Stimulated activated CD8-positive, alpha-beta memory T cell treated with anti-CD3 and anti-CD28 coated beads, Interleukin-7, amount 100 ng/mL, for 1 hour (primary cell): ENCODE measurements around the gene PRKCH.
"Not testable (repeated sequence)": the region's sequence is repeated elsewhere in the genome, so short reads cannot be mapped to it uniquely, and the experiment has no call there.

Source experiments
- DNase-seq, 2 donors: peaks; one replicate each; pipeline ENCODE4 v3.0.0-alpha.2; 2020; ENCODE audit warnings: low read depth in 2 of 2

Gene PRKCH

DNA sequence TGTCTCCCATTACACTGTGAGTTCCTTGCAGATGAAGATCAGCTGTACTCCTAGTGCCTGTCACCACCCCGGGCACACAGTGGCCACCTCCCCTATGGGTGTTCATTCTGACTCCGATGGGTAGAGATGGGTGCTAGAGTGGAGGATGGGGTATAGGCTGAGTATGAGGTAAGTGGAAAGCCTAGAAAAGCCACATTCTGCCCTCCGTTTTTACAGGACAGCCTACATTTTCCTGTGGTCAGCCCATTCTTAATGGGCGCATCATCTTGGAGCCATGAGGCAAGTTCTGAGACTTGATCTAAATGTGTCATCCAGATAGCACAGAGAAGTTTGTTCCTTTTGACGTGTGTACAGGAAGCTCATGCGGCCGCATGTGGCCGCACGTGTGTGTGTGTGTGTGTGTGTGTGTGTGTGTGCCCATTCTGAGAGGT, 207.2 kb downstream of the PRKCH start:
- no peak for DNase-seq

DNA sequence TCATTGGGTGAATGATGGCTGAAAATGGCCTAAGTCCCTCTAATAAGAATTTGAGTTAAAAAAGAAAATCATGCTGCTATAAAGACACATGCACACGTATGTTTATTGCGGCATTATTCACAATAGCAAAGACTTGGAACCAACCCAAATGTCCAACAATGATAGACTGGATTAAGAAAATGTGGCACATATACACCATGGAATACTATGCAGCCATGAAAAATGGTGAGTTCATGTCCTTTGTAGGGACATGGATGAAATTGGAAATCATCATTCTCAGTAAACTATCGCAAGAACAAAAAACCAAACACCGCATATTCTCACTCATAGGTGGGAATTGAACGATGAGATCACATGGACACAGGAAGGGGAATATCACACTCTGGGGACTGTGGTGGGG, 208.0 kb downstream of the PRKCH start:
- not testable (repeated sequence) for DNase-seq

DNA sequence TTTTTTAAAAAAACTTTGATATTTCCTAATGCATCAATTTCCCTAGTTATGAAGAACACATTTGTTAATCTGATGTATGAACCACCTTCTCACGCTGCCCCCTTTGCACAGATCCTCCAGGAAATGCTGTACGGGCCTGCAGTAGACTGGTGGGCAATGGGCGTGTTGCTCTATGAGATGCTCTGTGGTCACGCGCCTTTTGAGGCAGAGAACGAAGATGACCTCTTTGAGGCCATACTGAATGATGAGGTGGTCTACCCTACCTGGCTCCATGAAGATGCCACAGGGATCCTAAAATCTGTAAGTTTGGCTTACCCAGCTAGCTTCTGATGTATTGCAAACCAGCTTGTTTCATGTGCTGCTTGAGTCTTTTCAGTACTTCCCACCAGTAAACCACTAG, 208.9 kb downstream of the PRKCH start:
- no peak for DNase-seq

DNA sequence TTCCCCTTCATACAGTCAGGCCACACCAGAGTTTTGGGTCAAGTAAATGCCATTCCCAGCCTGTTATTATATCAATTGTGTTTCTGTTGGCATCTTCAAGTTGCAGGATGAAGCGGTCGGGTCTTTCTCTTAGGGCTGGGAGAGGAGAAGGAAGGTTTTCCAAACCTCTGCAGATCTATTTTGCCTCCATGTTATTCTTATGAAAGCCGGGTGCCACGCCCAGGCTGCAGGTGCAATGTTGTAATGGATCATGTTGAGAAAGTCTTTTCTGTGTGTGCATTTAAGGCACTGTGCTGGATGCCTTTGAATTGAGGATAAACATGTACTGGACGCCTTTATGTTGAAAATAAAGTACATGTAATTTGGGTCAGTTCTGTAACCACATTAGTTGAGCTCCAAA, 209.5 kb downstream of the PRKCH start:
- no peak for DNase-seq

- DNase-seq, result no peak
These were observed 210.2 kb downstream of the PRKCH start for GRCh38 chr14:61531465-61532122.

DNA sequence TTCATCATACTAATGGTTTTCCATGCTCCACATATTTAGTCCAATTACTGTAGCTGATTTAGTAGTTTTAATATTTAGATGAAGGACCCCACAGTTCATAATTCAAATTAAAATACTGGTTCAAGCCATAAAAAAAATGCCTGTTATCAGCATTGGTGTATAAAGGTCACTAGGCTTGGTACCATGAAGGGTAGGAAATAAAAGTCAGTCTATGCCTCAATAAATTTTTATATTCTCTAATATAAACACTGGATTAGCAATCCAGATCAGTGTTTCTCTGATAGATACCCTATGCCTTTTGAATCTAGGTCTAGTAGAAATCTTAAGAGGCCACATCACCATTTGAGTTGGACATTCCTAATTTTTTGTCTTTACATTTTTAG, 210.7 kb downstream of the PRKCH start:
- DNase-seq, result no peak

- no peak for DNase-seq
These were observed 211.4 kb downstream of the PRKCH start for GRCh38 chr14:61532763-61533162.

DNA sequence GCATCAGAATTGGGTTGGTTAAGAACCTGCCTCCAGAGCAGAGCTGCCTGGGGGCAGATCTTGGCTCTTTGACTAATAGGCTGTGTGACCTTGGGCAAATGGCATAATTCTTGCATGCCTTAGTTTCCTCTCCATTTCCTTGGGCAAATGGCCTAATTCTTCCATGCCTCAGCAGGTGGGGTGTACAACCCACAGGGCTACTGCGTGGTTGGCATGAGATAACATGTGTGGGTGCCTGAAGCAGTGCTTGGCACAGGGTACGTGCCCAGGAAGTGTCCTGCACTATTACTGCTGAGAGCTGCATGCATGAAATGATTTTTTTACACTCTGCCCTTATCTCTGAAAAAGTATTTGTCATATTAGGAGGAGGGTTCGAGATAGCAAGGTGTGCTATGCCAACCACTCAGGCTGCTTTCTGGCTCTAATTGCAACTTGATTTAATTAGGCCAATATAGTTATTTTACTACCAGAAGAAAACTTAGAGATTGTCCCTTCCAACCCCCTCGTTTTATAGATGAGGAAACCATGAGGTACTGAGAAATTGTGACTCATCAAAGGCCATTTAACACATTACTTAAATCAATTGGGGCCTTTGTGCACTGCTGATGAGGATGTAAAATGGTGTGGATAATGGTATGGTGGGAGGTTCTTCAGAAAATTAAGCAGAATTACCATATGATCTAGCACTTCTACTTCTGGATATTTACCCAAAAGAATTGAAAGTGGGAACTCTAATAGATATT, 212.3 kb downstream of the PRKCH start:
- no peak for DNase-seq

GRCh38 chr14:61535032-61535431, 213.7 kb downstream of the PRKCH start:
- DNase-seq, result no peak

DNA sequence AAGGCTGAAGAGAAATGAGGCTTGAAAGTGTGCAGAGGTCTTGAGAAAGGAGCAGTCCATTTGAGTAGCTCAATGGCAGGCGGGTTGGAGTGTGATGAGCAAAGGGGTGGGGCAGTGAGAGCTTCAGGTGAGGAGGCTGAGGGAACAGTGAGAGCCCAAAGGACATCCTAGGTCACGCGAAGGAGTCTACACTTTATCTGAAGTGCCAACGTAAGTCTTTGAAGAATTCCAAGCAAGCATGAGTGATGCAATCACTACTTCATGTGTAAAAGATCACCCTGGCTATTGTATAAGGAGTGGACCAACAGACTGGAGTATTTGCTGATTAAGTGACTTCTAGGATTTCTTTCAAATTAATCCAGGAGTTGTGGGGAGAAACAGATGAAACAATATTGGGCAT, 214.1 kb downstream of the PRKCH start:
- DNase-seq, result no peak

DNA sequence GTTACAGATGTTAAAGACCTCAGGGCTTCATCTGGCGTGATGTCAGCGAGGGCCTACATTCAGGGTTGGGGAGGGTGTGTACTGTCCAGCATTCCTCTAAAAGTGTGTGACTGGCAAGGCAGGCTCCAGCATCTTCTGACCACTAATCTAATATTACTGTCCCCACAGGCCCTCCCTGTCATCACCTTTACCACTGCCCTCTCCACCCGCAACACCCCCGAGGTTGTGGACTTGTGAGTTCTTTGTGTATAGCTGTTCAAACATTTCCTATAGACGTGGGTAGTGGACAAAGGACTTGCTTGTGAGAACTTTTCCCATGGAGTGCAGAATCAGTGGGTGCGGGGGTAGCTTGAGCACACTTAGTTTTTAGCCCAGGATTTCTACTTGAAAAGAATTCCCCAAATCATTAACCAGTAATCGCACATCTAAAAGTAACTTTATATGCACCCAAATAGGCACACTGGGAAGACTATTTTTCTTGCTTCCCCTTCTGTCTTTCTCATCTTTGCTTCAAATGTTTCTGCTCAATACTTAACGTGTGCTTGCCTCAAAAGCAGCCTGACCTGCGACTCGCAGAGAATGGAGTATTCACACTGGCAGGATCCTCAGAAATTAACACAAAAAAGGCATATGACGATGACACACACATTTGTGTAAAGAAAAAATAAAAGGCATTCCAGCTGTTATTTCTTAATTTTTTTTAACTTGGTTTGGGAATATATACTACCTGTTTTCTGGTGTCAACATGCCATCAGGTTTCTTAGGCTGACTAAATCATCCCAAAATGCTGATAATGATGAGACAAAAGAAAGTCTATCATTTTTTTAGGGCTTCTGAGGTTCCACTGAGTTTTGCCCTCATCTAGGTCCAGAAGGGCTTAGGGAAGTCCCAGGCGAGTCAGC, 215.5 kb downstream of the PRKCH start:
- DNase-seq, result no peak

DNA sequence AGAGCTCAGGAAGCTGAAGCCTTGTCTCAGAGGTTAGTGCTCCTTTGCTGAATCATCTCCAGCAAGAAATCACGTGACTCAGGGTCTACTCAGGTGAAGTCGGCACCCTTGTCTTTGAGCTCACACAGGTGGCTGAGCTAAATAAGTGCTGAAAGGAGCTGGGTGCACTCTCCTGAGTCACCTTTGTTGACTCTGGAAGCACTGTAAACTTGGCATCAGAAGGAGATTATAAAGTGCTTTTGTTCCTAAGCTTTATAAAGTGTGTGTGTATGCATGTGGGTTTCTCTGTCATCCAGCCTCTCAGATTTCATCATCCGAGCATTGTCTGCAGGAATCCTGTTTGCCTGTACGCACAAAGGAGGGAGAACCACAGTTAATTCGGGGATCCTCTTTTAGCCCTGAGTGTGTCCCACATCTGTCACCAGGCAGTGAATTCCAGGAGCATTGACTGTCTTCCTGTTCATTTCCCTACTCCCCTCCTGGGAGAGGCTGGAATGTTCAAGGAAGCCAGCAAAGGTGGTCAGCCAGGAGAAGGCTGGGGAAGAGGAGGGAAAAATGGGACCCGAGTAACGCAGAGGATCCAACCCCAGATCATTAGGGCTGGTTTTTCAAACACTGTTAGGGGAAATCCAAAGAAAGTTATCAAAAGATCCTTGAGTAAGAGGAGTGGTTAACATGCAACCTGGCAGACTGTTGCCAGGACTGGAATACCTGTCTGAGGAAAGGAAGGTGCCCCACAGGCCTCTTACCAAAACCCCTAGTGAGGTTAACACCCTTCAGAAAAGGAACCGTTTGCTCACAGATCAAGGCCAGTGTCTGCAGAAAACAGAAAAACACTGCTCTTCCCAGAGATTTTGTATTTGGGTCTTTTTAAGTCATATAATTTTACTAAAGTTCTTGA, 216.4 kb downstream of the PRKCH start:
- DNase-seq, result no peak

DNA sequence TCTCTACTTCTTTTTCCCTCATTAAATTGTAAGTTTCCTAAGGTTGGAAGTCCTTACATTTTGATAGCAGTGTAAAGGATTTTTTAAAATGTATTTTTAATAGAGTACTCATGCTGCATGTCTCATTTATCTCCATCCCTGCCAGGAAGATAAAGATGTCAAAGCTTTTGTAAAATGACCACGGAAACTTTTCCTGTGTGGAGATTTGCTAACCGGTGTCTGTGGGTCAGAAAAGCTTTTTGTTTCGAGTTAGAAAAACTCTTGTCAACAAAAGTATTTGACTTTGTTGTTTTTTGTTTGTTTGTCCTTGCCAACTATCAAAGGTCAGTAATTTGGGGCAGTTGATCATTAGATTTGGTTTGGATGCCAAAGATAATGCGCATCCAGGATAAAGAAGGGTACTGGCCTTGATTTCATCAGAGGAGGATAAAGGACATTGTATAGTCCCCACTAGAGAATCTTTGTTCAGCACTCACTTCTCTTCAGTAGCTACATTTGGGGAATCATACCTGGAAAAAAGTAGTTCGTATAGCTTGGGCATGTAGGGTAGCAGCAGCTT, 217.2 kb downstream of the PRKCH start:
- no peak for DNase-seq

GRCh38 chr14:61539631-61540030, 218.3 kb downstream of the PRKCH start:
- no peak for DNase-seq

GRCh38 chr14:61540931-61541330, 219.6 kb downstream of the PRKCH start:
- DNase-seq, result no peak

DNA sequence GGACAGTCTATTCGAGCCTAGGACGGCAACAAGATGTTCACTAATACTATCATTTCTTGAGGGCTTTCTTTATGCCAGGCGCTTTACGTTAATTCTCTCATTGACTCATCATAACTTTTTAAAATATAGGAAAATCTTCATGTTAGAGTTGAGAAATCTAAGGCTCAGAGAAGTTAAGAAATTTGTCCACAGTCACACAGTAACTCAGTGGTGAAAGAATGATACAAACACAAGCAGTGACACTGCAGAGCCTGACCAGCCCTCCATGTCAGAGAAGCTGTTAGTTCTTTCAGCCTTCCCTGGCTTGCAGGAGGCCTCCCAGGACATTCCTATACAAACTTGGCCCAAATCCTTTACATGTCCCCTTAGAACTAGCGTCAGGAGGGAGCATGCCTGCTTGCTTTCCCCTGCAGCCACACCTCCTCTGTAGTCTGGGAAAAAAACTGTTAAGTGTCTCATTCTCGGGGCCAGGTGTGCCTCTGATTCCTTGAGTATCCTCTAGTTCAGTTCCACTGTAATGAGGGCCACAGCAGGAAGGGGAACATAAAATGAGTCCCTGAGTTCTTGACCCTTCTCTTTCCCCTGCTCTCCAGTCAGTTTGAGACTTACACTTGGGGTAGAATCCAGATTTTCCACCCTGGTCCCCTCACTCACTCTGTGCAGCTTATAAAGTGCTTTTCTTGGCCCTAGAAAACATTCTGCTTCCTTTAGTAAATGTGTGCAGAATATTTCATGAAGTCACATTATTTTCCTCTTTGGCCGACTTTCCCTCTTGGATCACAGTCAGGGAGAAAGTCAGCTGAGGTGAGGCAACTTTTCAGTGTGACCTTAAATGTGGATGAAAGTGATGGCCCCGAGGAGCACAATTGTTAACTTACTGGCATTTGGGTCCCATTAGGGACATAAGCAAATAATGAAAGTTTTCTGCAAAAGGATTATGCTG, 221.7 kb downstream of the PRKCH start:
- DNase-seq, result no peak

- no peak for DNase-seq
These were observed 222.6 kb downstream of the PRKCH start for GRCh38 chr14:61543946-61544345.

DNA sequence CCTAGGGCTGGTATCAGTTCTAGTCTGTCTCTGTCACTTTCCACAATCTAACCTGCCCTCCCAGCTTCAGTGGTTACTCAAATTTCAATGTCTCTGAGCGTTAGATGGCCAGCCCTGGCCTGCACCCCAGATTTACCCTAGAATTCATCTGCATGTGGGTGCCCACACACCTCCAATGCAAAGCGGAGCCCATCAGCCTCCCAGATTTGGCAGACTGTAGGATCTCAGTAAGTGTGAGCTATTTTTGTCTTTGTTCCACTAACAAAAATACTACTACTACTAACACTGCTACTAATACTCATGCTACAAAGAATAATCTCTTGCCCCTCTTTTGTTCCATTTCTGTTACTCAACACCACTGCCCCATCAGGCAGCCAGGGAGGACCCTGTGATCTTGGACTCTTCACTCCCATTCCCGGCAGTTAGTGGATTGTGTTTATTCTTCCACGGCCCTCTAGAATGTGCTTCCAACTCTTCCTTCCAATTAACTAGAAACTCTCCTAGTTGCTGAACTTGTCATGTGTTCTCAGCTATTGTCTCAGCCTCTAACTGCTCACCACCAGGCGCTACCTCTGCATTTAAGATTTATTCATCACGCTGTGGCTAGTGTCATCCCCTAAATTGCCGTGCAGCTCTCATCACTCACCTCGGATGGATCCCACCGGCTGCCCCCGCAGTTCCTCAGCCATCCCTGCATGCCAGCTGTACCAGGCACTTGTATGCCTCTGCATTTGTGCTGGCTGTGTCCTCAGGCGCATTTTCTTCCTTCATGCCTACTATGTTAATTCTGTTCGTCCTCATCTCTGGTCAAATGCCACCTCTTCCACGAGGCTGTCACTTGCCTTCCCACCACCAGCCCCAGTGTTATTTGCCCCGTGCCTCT, 223.3 kb downstream of the PRKCH start:
- no peak for DNase-seq
